SK-N-MC (cell line): ENCODE results near the gene FHOD3.

Experiments
- EZH2 ChIP-seq: fragments of 200-600 bp; sonication (generic); IDR thresholded peaks from one replicate; pipeline ENCODE4 v1.6.1; 2017; ENCODE audit warnings: antibody characterized with exemption
- FOXP2 ChIP-seq: optimal IDR thresholded peaks from 2 replicates; pipeline ENCODE3; 2011; ENCODE audit warnings: mild to moderate bottlenecking, moderate library complexity; ENCODE audit not compliant: insufficient read depth; ENCODE audit errors: extremely low read length, control extremely low read depth
- POLR2AphosphoS5 ChIP-seq: IDR thresholded peaks from 2 replicates; pipeline ENCODE4 v1.6.1; 2012; ENCODE audit warnings: mild to moderate bottlenecking, low read depth, low read length, borderline replicate concordance

DNA sequence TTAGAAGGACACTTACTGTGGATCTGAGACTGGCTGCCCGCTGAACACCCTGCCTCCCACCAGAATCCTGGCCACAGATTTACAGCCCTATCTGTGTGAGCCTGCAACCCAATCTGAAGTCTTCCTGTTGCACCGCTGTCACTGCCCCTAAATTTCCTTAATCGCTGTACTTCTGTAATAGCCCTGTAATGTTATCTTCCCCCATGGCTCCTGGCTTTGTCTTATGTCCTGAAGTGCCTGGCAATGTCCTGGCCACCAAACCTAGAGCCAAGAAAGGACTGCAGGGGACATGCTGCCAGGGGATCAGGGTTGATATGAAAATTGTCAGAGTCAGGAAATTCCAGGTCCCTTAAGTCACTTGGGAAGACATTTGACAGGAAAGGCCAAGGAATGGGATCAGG lies 52.7 kb downstream of the FHOD3 start:
- TF ChIP-seq EZH2, result no peak
- TF ChIP-seq POLR2AphosphoS5, result no peak
- TF ChIP-seq FOXP2, result no peak
